OCI-LY7 (cell line): ENCODE measurements around the gene NCKAP5.

ENCODE experiments used
- CTCF ChIP-seq: fragments of 200-600 bp; sonication (generic); conservative IDR thresholded peaks from 2 replicates; pipeline ENCODE4 v1.5.1; 2014; ENCODE audit warnings: mild to moderate bottlenecking, antibody characterized with exemption, low read length, moderate library complexity, mixed read lengths
- EZH2phosphoT487 ChIP-seq: fragments of 200-600 bp; sonication (generic); IDR thresholded peaks from 2 replicates; pipeline ENCODE4 v1.6.1; 2018; ENCODE audit warnings: low read depth, borderline replicate concordance, mild to moderate bottlenecking, mixed run types, antibody characterized with exemption, low read length, moderate library complexity, mixed read lengths

- no peak for TF ChIP-seq EZH2phosphoT487
- no peak for TF ChIP-seq CTCF
Measured at GRCh38 chr2:133562558-133562957, 5.7 kb downstream of the NCKAP5 start.
